Choroid plexus epithelial cell (primary cell): Measurements from ENCODE around the gene NOTCH3.
A peak's percentile ranks its signal among the peaks of the same experiment; 100 is the strongest.

Experiments used
- DNase-seq: peaks from one replicate; pipeline ENCODE4 v3.0.0-alpha.2; 2010; ENCODE audit warnings: low read depth
- H3K4me3 ChIP-seq: 2 replicates; pipeline ENCODE4 v1.5.1; 2011; ENCODE audit warnings: low read depth, mild to moderate bottlenecking, control low read depth, low read length, moderate library complexity
- CTCF ChIP-seq: conservative IDR thresholded peaks from 2 replicates; pipeline ENCODE4 v1.5.1; 2011; ENCODE audit warnings: low read depth, mild to moderate bottlenecking, control low read depth, inconsistent platforms, low read length, moderate library complexity

Gene NOTCH3

GRCh38 chr19:15210323-15210781, 9.6 kb upstream of the NOTCH3 start:
- no peak for TF ChIP-seq CTCF
- no peak overlapping the region for H3K4me3 ChIP-seq
- DNase-seq = no peak

GRCh38 chr19:15201374-15202023, 704 bp upstream of the NOTCH3 start:
- peak overlapping the region; percentile 62 for H3K4me3 ChIP-seq
- TF ChIP-seq CTCF = no peak
- DNase-seq = no peak

- DNase-seq = no peak
- no peak for TF ChIP-seq CTCF
- H3K4me3 ChIP-seq = peak overlapping the region; percentile 62
Observed at GRCh38 chr19:15199661-15200552, 888 bp downstream of the NOTCH3 start.

- TF ChIP-seq CTCF = no peak
- no peak for DNase-seq
- peak overlapping the region; percentile 62 for H3K4me3 ChIP-seq
Observed at GRCh38 chr19:15198951-15199660, 1.7 kb downstream of the NOTCH3 start.

DNA sequence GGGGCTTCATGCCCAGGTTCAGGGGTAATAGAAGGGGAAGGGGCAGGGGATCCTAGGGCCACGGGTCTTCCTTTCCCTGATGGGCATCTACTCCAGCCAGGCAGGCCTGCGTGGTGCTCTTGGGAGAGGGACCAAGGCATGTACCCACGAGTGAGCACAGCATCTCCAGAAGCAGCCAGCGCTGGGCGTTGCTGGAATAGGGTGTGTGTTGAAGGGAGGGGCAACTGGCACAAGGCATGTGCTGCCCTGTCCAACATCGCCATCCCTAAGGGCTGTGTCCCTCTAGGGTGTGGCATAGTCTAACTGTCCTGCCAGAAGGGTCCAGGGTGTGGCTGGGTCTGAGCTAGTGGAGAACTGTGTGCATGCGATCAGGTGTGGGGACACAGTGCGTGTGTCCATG, 2.9 kb downstream of the NOTCH3 start:
- no peak for DNase-seq
- H3K4me3 ChIP-seq = no peak overlapping the region
- no peak for TF ChIP-seq CTCF

GRCh38 chr19:15197275-15197941, 3.4 kb downstream of the NOTCH3 start:
- TF ChIP-seq CTCF = no peak
- DNase-seq = peak; percentile 30
- no peak overlapping the region for H3K4me3 ChIP-seq
